ENCODE measurements around the gene GRM1. TPM values are rescaled to one million over a fixed set of nuclear protein-coding genes. Genes with fewer than 3 reads are reported as not detected.

GRM1 gene
- total RNA-seq, 1 donor from 2014 or later = 0.05 TPM

DNA sequence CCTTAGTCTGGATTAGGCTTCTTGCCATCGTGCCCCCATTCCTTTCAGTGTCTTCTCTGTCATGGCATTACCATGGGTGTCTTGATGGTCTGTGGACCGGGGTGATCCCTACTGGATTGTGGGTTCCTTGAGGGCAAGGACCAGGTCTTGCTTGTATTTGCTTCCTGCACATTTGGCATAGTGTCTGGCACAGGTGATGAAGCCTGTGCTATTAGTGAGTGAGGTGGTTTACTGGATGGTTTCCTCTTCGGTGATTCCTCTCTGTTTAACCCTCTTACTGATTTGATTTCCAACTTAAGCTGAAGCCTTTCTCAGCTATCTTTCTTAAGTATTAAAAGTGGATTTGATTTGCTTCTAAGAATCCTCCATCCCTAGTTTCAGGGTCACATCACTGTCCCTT, 162.3 kb downstream of the GRM1 start:
- Mint-ChIP-seq H3K27ac (ENCODE audit: unreplicated experiment) (no peak overlapping the region), H3K4me3 (ENCODE audit: unreplicated experiment) (no peak overlapping the region), H3K36me3 (ENCODE audit: low read depth, unreplicated experiment) (no peaks in the 10 kb centered on the region), H3K27me3 (ENCODE audit: low read depth, unreplicated experiment) (no peaks in the 10 kb centered on the region), H3K9me3 (ENCODE audit: unreplicated experiment) (no peaks in the 10 kb centered on the region), H3K4me1 (ENCODE audit: low read depth, unreplicated experiment) (no peaks in the 10 kb centered on the region)
- Histone ChIP-seq H3K4me3 (ENCODE audit: insufficient read depth, low read depth, low read length) (no peak overlapping the region), H3K36me3 (ENCODE audit: insufficient read depth, low read length) (no peaks in the 10 kb centered on the region), H3K9me3 (ENCODE audit: insufficient read depth, low read depth, low read length) (no peaks in the 10 kb centered on the region), H3K27me3 (ENCODE audit: insufficient read depth, low read length) (no peaks in the 10 kb centered on the region), H2AFZ (ENCODE audit: low read depth, low read length) (no peak overlapping the region), H3K27ac (ENCODE audit: low read depth, low read length) (no peak overlapping the region), H4K20me1 (ENCODE audit: insufficient read depth, low read length) (no peaks in the 10 kb centered on the region), H3K4me1 (ENCODE audit: insufficient read depth, low read length) (no peaks in the 10 kb centered on the region), H3K4me2 (ENCODE audit: low read length) (no peak overlapping the region), H3K79me2 (ENCODE audit: insufficient read depth, low read length) (no peaks in the 10 kb centered on the region), H3K9ac (ENCODE audit: low read length) (no peak overlapping the region)
- no peak for DNase-seq (ENCODE audit: low read depth)
- TF ChIP-seq, protein P1, sequence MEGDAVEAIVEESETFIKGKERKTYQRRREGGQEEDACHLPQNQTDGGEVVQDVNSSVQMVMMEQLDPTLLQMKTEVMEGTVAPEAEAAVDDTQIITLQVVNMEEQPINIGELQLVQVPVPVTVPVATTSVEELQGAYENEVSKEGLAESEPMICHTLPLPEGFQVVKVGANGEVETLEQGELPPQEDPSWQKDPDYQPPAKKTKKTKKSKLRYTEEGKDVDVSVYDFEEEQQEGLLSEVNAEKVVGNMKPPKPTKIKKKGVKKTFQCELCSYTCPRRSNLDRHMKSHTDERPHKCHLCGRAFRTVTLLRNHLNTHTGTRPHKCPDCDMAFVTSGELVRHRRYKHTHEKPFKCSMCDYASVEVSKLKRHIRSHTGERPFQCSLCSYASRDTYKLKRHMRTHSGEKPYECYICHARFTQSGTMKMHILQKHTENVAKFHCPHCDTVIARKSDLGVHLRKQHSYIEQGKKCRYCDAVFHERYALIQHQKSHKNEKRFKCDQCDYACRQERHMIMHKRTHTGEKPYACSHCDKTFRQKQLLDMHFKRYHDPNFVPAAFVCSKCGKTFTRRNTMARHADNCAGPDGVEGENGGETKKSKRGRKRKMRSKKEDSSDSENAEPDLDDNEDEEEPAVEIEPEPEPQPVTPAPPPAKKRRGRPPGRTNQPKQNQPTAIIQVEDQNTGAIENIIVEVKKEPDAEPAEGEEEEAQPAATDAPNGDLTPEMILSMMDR (IDR thresholded peaks at IDR 0.05; ENCODE audit: insufficient read depth, low read depth, low read length) = no peak
- TF ChIP-seq EZH2 (IDR thresholded peaks at IDR 0.05; ENCODE audit: insufficient read depth, low read length) = no peak
- FAIRE-seq = no peak

DNA sequence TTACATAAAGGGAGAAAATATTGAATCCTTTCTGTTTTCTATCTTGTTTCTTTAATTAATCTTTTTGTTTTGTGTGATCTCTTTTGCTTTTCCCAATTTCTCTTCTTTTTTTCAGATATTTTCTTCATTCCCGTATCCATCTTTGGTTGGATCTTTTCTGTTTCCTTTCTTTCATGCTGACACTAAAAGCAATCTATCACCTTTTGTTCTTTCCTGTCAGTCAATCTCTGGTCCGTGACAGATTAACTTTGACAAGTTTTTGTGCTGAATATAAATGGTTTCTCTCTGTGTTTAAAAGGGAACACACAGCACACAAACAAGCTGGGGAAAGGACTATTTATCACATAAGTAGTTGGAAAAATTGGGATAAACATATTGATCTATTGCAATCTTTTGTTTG, 162.8 kb downstream of the GRM1 start:
- Histone ChIP-seq H3K27ac (ENCODE audit: low read depth, low read length) (no peak overlapping the region), H4K20me1 (ENCODE audit: insufficient read depth, low read length) (no peaks in the 10 kb centered on the region), H3K9me3 (ENCODE audit: insufficient read depth, low read depth, low read length) (no peaks in the 10 kb centered on the region), H3K9ac (ENCODE audit: low read length) (no peak overlapping the region), H3K36me3 (ENCODE audit: insufficient read depth, low read length) (no peaks in the 10 kb centered on the region), H3K79me2 (ENCODE audit: insufficient read depth, low read length) (no peaks in the 10 kb centered on the region), H3K4me2 (ENCODE audit: low read length) (no peak overlapping the region), H3K4me1 (ENCODE audit: insufficient read depth, low read length) (no peaks in the 10 kb centered on the region), H2AFZ (ENCODE audit: low read depth, low read length) (no peak overlapping the region), H3K27me3 (ENCODE audit: insufficient read depth, low read length) (no peaks in the 10 kb centered on the region), H3K4me3 (ENCODE audit: insufficient read depth, low read depth, low read length) (no peak overlapping the region)
- H3K4me1 Mint-ChIP-seq (ENCODE audit: low read depth, unreplicated experiment) = no peaks in the 10 kb centered on the region
- no peak for DNase-seq (ENCODE audit: low read depth)
- TF ChIP-seq, protein P1 (IDR thresholded peaks at IDR 0.05; ENCODE audit: insufficient read depth, low read depth, low read length) = no peak
- TF ChIP-seq EZH2 (IDR thresholded peaks at IDR 0.05; ENCODE audit: insufficient read depth, low read length) = no peak
- FAIRE-seq = no peak
- H3K9me3 Mint-ChIP-seq (ENCODE audit: unreplicated experiment) = no peaks in the 10 kb centered on the region
- no peak overlapping the region for H3K4me3 Mint-ChIP-seq (ENCODE audit: unreplicated experiment)
- H3K27me3 Mint-ChIP-seq (ENCODE audit: low read depth, unreplicated experiment) = no peaks in the 10 kb centered on the region
- H3K27ac Mint-ChIP-seq (ENCODE audit: unreplicated experiment) = no peak overlapping the region
- no peaks in the 10 kb centered on the region for H3K36me3 Mint-ChIP-seq (ENCODE audit: low read depth, unreplicated experiment)

DNA sequence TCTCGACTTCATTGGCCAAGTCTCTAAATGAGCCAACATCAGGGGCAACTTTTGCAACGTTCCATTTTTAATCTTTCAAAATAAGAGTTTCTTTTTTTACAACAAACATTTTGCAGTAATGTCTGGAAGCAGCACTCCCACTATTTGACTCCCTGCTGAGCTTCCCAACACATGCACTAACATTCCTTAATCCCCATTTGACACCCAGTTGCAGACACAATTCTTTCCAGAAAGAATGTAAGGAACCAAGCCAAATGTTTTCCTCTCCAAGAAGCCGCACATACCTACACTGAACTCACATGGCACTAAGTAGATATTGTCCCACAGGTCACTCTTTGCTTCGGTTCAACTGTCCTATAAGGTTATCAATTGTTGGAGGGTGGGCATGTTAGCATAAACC, 165.6 kb downstream of the GRM1 start:
- Histone ChIP-seq H4K20me1 (ENCODE audit: insufficient read depth, low read length) (no peaks in the 10 kb centered on the region), H3K79me2 (ENCODE audit: insufficient read depth, low read length) (no peaks in the 10 kb centered on the region), H3K27me3 (ENCODE audit: insufficient read depth, low read length) (no peaks in the 10 kb centered on the region), H3K27ac (ENCODE audit: low read depth, low read length) (no peak overlapping the region), H3K4me2 (ENCODE audit: low read length) (no peak overlapping the region), H3K36me3 (ENCODE audit: insufficient read depth, low read length) (no peaks in the 10 kb centered on the region), H3K4me1 (ENCODE audit: insufficient read depth, low read length) (no peaks in the 10 kb centered on the region), H2AFZ (ENCODE audit: low read depth, low read length) (no peak overlapping the region), H3K9ac (ENCODE audit: low read length) (no peak overlapping the region), H3K9me3 (ENCODE audit: insufficient read depth, low read depth, low read length) (no peaks in the 10 kb centered on the region), H3K4me3 (ENCODE audit: insufficient read depth, low read depth, low read length) (no peak overlapping the region)
- Mint-ChIP-seq H3K4me3 (ENCODE audit: unreplicated experiment) (no peak overlapping the region), H3K9me3 (ENCODE audit: unreplicated experiment) (peaks cover 2% of the 10 kb centered on the region), H3K27me3 (ENCODE audit: low read depth, unreplicated experiment) (no peaks in the 10 kb centered on the region), H3K4me1 (ENCODE audit: low read depth, unreplicated experiment) (no peaks in the 10 kb centered on the region), H3K27ac (ENCODE audit: unreplicated experiment) (no peak overlapping the region), H3K36me3 (ENCODE audit: low read depth, unreplicated experiment) (no peaks in the 10 kb centered on the region)
- FAIRE-seq (no peak), DNase-seq (ENCODE audit: low read depth) (no peak)
- TF ChIP-seq, protein P1 (IDR thresholded peaks at IDR 0.05; ENCODE audit: insufficient read depth, low read depth, low read length) = no peak
- TF ChIP-seq EZH2 (IDR thresholded peaks at IDR 0.05; ENCODE audit: insufficient read depth, low read length) = no peak

All from astrocyte (in vitro differentiated cells and primary cell).